WTC11 (cell line): ENCODE results near the gene TCF7L2. TPM values are rescaled to one million over a fixed set of nuclear protein-coding genes. Genes with fewer than 3 reads are reported as not detected.

Source experiments
- ATAC-seq: fragments of 200-7000 bp; cut with Tn5 transposase; 2 replicates; pipeline ENCODE4 v1.10.0; 2021; ENCODE audit warnings: mild to moderate bottlenecking, moderate library complexity
- CTCF ChIA-PET: fragments of 300-600 bp; sonication (Branson Sonifier 250); formaldehyde crosslinking; loops from one replicate; lab custom pipeline; 2021; ENCODE audit warnings: antibody characterized with exemption; lab: Charles Lee
- POLR2A ChIA-PET: fragments of 350-600 bp; sonication (Branson Sonifier 250); formaldehyde crosslinking; loops from one replicate; lab custom pipeline; 2021; ENCODE audit warnings: antibody characterized with exemption; lab: Charles Lee
- DNase-seq: peaks from one replicate; pipeline ENCODE4 v3.0.0; 2021; ENCODE audit warnings: low spot score
- H3K27ac Mint-ChIP-seq: 2 replicates; pipeline ENCODE4 v1.8.0; 2021; ENCODE audit warnings: mixed read lengths
- H3K27me3 Mint-ChIP-seq: 2 replicates; pipeline ENCODE4 v1.8.0; 2021; ENCODE audit warnings: low read depth, mild to moderate bottlenecking, moderate library complexity, mixed read lengths
- H3K36me3 Mint-ChIP-seq: 2 replicates; pipeline ENCODE4 v1.8.0; 2021; ENCODE audit warnings: mixed read lengths
- H3K4me1 Mint-ChIP-seq: 2 replicates; pipeline ENCODE4 v1.8.0; 2022; ENCODE audit warnings: mixed read lengths
- H3K4me3 Mint-ChIP-seq: 2 replicates; pipeline ENCODE4 v1.8.0; 2021; ENCODE audit warnings: mild to moderate bottlenecking, moderate library complexity, mixed read lengths
- H3K9me3 Mint-ChIP-seq: 2 replicates; pipeline ENCODE4 v1.8.0; 2021; ENCODE audit warnings: mixed read lengths
- AFF4 ChIP-seq: sonication (generic); formaldehyde crosslinking; IDR thresholded peaks from 2 replicates; pipeline ENCODE4 v1.8.1; 2023; ENCODE audit warnings: mild to moderate bottlenecking, missing genetic modification reagents, borderline replicate concordance
- ATF2 ChIP-seq: sonication (generic); formaldehyde crosslinking; IDR thresholded peaks from 2 replicates; pipeline ENCODE4 v1.8.1; 2022; ENCODE audit warnings: low read depth, missing genetic modification reagents, borderline replicate concordance
- CREB1 ChIP-seq: sonication (generic); formaldehyde crosslinking; IDR thresholded peaks from 2 replicates; pipeline ENCODE4 v1.8.0; 2023; ENCODE audit warnings: mild to moderate bottlenecking, missing genetic modification reagents
- CREM ChIP-seq: sonication (generic); formaldehyde crosslinking; IDR thresholded peaks from 2 replicates; pipeline ENCODE4 v1.8.1; 2022; ENCODE audit warnings: mild to moderate bottlenecking, missing genetic modification reagents, moderate library complexity
- FOXP4 ChIP-seq: sonication (generic); formaldehyde crosslinking; IDR thresholded peaks from 2 replicates; pipeline ENCODE4 v1.8.0; 2022; ENCODE audit warnings: mild to moderate bottlenecking, missing genetic modification reagents
- GABPB1 ChIP-seq: sonication (generic); formaldehyde crosslinking; IDR thresholded peaks from 2 replicates; pipeline ENCODE4 v1.8.1; 2023; ENCODE audit warnings: mild to moderate bottlenecking, missing genetic modification reagents
- MLX ChIP-seq: sonication (generic); formaldehyde crosslinking; IDR thresholded peaks from 2 replicates; pipeline ENCODE4 v1.8.1; 2023; ENCODE audit warnings: mild to moderate bottlenecking, missing genetic modification reagents, moderate library complexity
- OVOL2 ChIP-seq: fragments of 250-450 bp; sonication (Bioruptor Pico); IDR thresholded peaks from 2 replicates; pipeline ENCODE4 v1.9.0; 2021; ENCODE audit warnings: mild to moderate bottlenecking, borderline replicate concordance
- PREB ChIP-seq: sonication (generic); formaldehyde crosslinking; IDR thresholded peaks from 2 replicates; pipeline ENCODE4 v1.8.1; 2022; ENCODE audit warnings: mild to moderate bottlenecking, missing genetic modification reagents, moderate library complexity, borderline replicate concordance
- RORB ChIP-seq: fragments of 250-450 bp; sonication (Bioruptor Pico); IDR thresholded peaks from 2 replicates; pipeline ENCODE4 v1.9.0; 2021; ENCODE audit warnings: mild to moderate bottlenecking
- SP1 ChIP-seq: sonication (generic); formaldehyde crosslinking; conservative IDR thresholded peaks from 2 replicates; pipeline ENCODE4 v1.8.1; 2022; ENCODE audit warnings: missing genetic modification reagents
- TEAD4 ChIP-seq: sonication (generic); formaldehyde crosslinking; IDR thresholded peaks from 2 replicates; pipeline ENCODE4 v1.8.0; 2022; ENCODE audit warnings: mild to moderate bottlenecking, missing genetic modification reagents
- TP53 ChIP-seq: sonication (generic); formaldehyde crosslinking; IDR thresholded peaks from 2 replicates; pipeline ENCODE4 v1.8.1; 2023; ENCODE audit warnings: mild to moderate bottlenecking, missing genetic modification reagents
- USF1 ChIP-seq: sonication (generic); formaldehyde crosslinking; IDR thresholded peaks from 2 replicates; pipeline ENCODE4 v1.8.0; 2022; ENCODE audit warnings: mild to moderate bottlenecking, missing genetic modification reagents
- ZBTB43 ChIP-seq: sonication (generic); formaldehyde crosslinking; IDR thresholded peaks from 2 replicates; pipeline ENCODE4 v1.8.1; 2023; ENCODE audit warnings: mild to moderate bottlenecking, missing genetic modification reagents
- ZNF219 ChIP-seq: sonication (generic); formaldehyde crosslinking; IDR thresholded peaks from 2 replicates; pipeline ENCODE4 v1.8.0; 2023; ENCODE audit warnings: missing genetic modification reagents, mild to moderate bottlenecking, borderline replicate concordance
- ZNF425 ChIP-seq: fragments of 250-450 bp; sonication (Bioruptor Pico); conservative IDR thresholded peaks from 2 replicates; pipeline ENCODE4 v1.9.0; 2021; ENCODE audit warnings: mild to moderate bottlenecking
- ZNF671 ChIP-seq: fragments of 250-450 bp; sonication (Bioruptor Pico); IDR thresholded peaks from 2 replicates; pipeline ENCODE4 v1.8.0; 2021; ENCODE audit warnings: mild to moderate bottlenecking
- total RNA-seq: library from RNA; stranded (reverse); gene quantifications from 3 replicates; pipeline ENCODE4 v1.2.3, GENCODE V29; 2021

The TCF7L2 gene
- total RNA-seq, 1 experiment from 2014 or later = 44.5 TPM

GRCh38 chr10:113022265-113022664 lies 72.2 kb downstream of the TCF7L2 start:
- H3K27ac Mint-ChIP-seq = peak overlapping the region; percentile 34
- H3K36me3 Mint-ChIP-seq = no peaks in the 10 kb centered on the region
- ATAC-seq (no peak), DNase-seq (no peak)
- no peak overlapping the region for H3K4me3 Mint-ChIP-seq
- peaks cover 67% of the 10 kb centered on the region for H3K4me1 Mint-ChIP-seq
- ChIA-PET POLR2A (no interaction called here), CTCF (interaction anchor here (0.6 kb wide), 1 partner anchor 62 kb away, joined by 3 read pairs; no protein-coding TSS in a partner anchor)
- TF ChIP-seq TEAD4 (no peak), CREB1 (no peak), PREB (CRISPR knock-in tag) (no peak), ZNF219 (no peak), CREM (no peak), GABPB1 (CRISPR knock-in tag) (no peak), ZNF425 (CRISPR knock-in tag) (no peak), ZNF671 (CRISPR knock-in tag) (no peak), USF1 (CRISPR knock-in tag) (no peak), RORB (CRISPR knock-in tag) (no peak), FOXP4 (CRISPR knock-in tag) (no peak), TP53 (CRISPR knock-in tag) (no peak), ZBTB43 (CRISPR knock-in tag) (no peak)
- no peaks in the 10 kb centered on the region for H3K27me3 Mint-ChIP-seq
- H3K9me3 Mint-ChIP-seq = no peaks in the 10 kb centered on the region

GRCh38 chr10:113023017-113023416 lies 73.0 kb downstream of the TCF7L2 start:
- Mint-ChIP-seq H3K27me3 (no peaks in the 10 kb centered on the region), H3K4me3 (no peak overlapping the region), H3K36me3 (no peaks in the 10 kb centered on the region), H3K9me3 (no peaks in the 10 kb centered on the region), H3K27ac (0 out of 2 replicates have a peak overlapping the region, but pooled peaks have one; percentile 9), H3K4me1 (peaks cover 67% of the 10 kb centered on the region)
- ChIA-PET CTCF (no interaction called here), POLR2A (no interaction called here)
- TF ChIP-seq OVOL2 (CRISPR knock-in tag) (no peak), MLX (CRISPR knock-in tag) (no peak), AFF4 (no peak), ZNF671 (CRISPR knock-in tag) (no peak), SP1 (CRISPR knock-in tag) (no peak), ATF2 (CRISPR knock-in tag) (no peak)
- DNase-seq = no peak
- ATAC-seq = no peak
